DND-41 (cell line): ENCODE measurements around the gene NSUN2.

Source experiments
- CTCF ChIP-seq: IDR thresholded peaks from 2 replicates; pipeline ENCODE4 v1.5.1; 2012; ENCODE audit warnings: borderline replicate concordance, low read length, moderate library complexity, mild to moderate bottlenecking; ENCODE audit not compliant: poor library complexity, severe bottlenecking; ENCODE audit errors: extremely low read depth
- EZH2 ChIP-seq: IDR thresholded peaks from 3 replicates; pipeline ENCODE4 v1.6.1; 2012; ENCODE audit warnings: borderline replicate concordance, low read depth, mild to moderate bottlenecking, moderate library complexity, low read length, inconsistent platforms; ENCODE audit not compliant: severe bottlenecking

DNA sequence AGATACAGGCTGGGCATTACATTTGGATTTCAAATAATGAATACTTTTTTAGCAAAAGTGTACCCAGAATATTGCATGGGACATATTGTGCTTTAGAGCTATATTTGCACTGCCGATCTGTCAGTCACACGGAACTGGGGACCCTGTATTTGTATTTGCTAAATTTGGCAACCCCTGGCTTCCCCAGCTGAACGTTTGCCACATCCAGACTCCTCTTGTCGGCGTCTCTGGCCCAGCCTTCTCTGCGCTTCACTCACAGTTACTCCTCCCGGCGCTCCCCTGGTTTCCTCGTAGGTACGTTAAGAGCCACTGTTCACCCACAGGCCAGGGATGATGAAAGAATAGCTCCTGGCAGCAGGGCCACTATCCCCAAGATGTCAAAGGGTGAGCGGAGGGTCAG, 58.7 kb downstream of the NSUN2 start:
- no peak for TF ChIP-seq CTCF
- no peak for TF ChIP-seq EZH2
